PC-9 (cell line): ENCODE results near the gene NUDT22. TPM values are rescaled to one million over a fixed set of nuclear protein-coding genes. Genes with fewer than 3 reads are reported as not detected.

Experiments
- BruUV-seq: library from RNA; stranded (reverse); fragments of 400-500 nt; replicated peaks from 2 replicates; lab custom pipeline; 2021; lab: Mats Ljungman, UMichigan
- CTCF ChIA-PET: fragments of 300-600 bp; sonication (Branson Sonifier 250); formaldehyde crosslinking; loops from one replicate; lab custom pipeline; 2022; ENCODE audit warnings: antibody characterized with exemption; lab: Charles Lee
- POLR2A ChIA-PET: fragments of 300-600 bp; sonication (Branson Sonifier 250); formaldehyde crosslinking; loops from one replicate; lab custom pipeline; 2022; ENCODE audit warnings: antibody characterized with exemption; ENCODE audit not compliant: unreplicated experiment; lab: Charles Lee
- DNase-seq, 2 experiments: peaks; one replicate each; pipeline versions ENCODE4 v3.0.0 to v3.0.0-alpha.2; 2015 to 2022; ENCODE audit warnings: mixed read lengths in 1 of 2
- H2AFZ ChIP-seq: fragments of 200-600 bp; sonication (generic); 2 replicates; pipeline ENCODE4 v1.8.1; 2017; ENCODE audit warnings: antibody characterized with exemption
- H3F3A ChIP-seq: fragments of 200-600 bp; sonication (generic); 2 replicates; pipeline ENCODE4 v1.8.1; 2017; ENCODE audit warnings: antibody characterized with exemption, mild to moderate bottlenecking, low read depth; ENCODE audit not compliant: insufficient read depth
- H3K27ac ChIP-seq: fragments of 200-600 bp; sonication (generic); 2 replicates; pipeline ENCODE4 v1.6.1; 2016; ENCODE audit warnings: mixed run types
- H3K27me3 ChIP-seq: fragments of 200-600 bp; sonication (generic); 2 replicates; pipeline ENCODE4 v1.6.1; 2016; ENCODE audit warnings: low read depth, mixed run types; ENCODE audit not compliant: insufficient read depth
- H3K36me3 ChIP-seq: fragments of 200-600 bp; sonication (generic); 2 replicates; pipeline ENCODE4 v1.6.1; 2016; ENCODE audit warnings: low read depth, mixed run types
- H3K4me1 ChIP-seq: fragments of 200-600 bp; sonication (generic); replicated peaks from 2 replicates; pipeline ENCODE4 v1.6.1; 2016; ENCODE audit warnings: mixed run types; ENCODE audit not compliant: insufficient read depth
- H3K4me2 ChIP-seq: fragments of 200-600 bp; sonication (generic); 2 replicates; pipeline ENCODE4 v1.6.1; 2017; ENCODE audit warnings: mixed run types
- H3K4me3 ChIP-seq: fragments of 200-600 bp; sonication (generic); 2 replicates; pipeline ENCODE4 v1.6.1; 2016; ENCODE audit warnings: mixed run types
- H3K79me2 ChIP-seq: fragments of 200-600 bp; sonication (generic); 2 replicates; pipeline ENCODE4 v1.6.1; 2017; ENCODE audit warnings: low read depth, mixed run types
- H3K9me2 ChIP-seq: fragments of 200-600 bp; sonication (generic); 2 replicates; pipeline ENCODE4 v1.8.1; 2017; ENCODE audit warnings: mild to moderate bottlenecking; ENCODE audit not compliant: insufficient read depth
- H3K9me3 ChIP-seq: fragments of 200-600 bp; sonication (generic); 2 replicates; pipeline ENCODE4 v1.8.1; 2016; ENCODE audit warnings: low read depth; ENCODE audit not compliant: insufficient read depth
- H4K20me1 ChIP-seq: fragments of 200-600 bp; sonication (generic); 2 replicates; pipeline ENCODE4 v1.8.1; 2017; ENCODE audit not compliant: insufficient read depth
- EZH2 ChIP-seq: fragments of 200-600 bp; sonication (generic); IDR thresholded peaks from 2 replicates; pipeline ENCODE4 v1.8.0; 2017; ENCODE audit warnings: antibody characterized with exemption, low read depth
- intact Hi-C: fragments of 100-400 bp; cut with micrococcal nuclease; formaldehyde crosslinking; loops from one replicate; pipeline ENCODE4 v1.10.0; 2022; ENCODE audit not compliant: unreplicated experiment
- total RNA-seq: library from RNA; stranded (reverse); gene quantifications from 2 replicates; pipeline ENCODE4 v1.2.3, GENCODE V29; 2021
- TF ChIP-seq, protein P1 (sequence below): fragments of 200-600 bp; sonication (generic); conservative IDR thresholded peaks from 2 replicates; pipeline ENCODE4 v1.6.1; 2017; ENCODE audit warnings: mixed run types, antibody characterized with exemption, mild to moderate bottlenecking, moderate library complexity

The NUDT22 gene
- total RNA-seq, 1 experiment from 2014 or later, result 87.4 TPM

DNA sequence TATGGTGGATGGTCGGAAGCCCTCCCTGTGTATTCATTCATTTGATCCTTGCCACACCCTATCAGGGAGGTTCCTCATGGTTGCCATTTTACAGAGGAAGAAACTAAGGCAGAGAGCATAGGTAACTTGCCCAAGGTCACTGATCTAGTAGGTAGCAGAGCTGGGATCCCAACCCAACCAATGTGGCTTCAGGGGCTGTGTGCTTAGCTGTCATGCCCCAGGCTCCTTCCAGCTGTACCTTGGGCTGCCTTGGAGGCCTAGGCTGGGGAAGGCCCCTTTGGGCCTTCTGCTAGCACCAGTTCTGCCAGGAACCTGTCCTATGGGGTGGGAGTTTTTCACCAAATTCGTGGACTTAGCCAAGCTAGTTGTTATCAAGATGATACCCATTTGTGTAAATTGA, 49.8 kb downstream of the NUDT22 start:
- DNase-seq, result peak in 1 of 2 experiments; percentile 26
- TSS peak; percentile 13 for BruUV-seq
- intact Hi-C loops, result loop anchor here (2.0 kb wide), 3 partner anchors 41 to 83 kb away; partner anchors contain the start of genes RPS6KA4 and VEGFB
- peaks cover 25% of the 10 kb centered on the region for H3K79me2 ChIP-seq
- 0 out of 2 replicates have a peak overlapping the region, but pooled peaks have one; percentile 27 for H3K27ac ChIP-seq
- H3F3A ChIP-seq, result peaks cover 49% of the 10 kb centered on the region
- no peaks in the 10 kb centered on the region for H3K9me3 ChIP-seq
- no peak overlapping the region for H3K4me2 ChIP-seq
- no peaks in the 10 kb centered on the region for H3K36me3 ChIP-seq
- H3K4me1 ChIP-seq, result peaks cover 29% of the 10 kb centered on the region
- no peak overlapping the region for H2AFZ ChIP-seq
- CTCF ChIA-PET, result interaction anchor here (1.0 to 1.6 kb wide), 3 partner anchors 29 to 56 kb away, joined by 3 to 13 read pairs (median 5); partner anchors contain the start of gene PRDX5
- no peaks in the 10 kb centered on the region for H3K9me2 ChIP-seq
- no peaks in the 10 kb centered on the region for H3K27me3 ChIP-seq
- H4K20me1 ChIP-seq, result no peaks in the 10 kb centered on the region
- H3K4me3 ChIP-seq, result no peak overlapping the region
- TF ChIP-seq, protein P1, sequence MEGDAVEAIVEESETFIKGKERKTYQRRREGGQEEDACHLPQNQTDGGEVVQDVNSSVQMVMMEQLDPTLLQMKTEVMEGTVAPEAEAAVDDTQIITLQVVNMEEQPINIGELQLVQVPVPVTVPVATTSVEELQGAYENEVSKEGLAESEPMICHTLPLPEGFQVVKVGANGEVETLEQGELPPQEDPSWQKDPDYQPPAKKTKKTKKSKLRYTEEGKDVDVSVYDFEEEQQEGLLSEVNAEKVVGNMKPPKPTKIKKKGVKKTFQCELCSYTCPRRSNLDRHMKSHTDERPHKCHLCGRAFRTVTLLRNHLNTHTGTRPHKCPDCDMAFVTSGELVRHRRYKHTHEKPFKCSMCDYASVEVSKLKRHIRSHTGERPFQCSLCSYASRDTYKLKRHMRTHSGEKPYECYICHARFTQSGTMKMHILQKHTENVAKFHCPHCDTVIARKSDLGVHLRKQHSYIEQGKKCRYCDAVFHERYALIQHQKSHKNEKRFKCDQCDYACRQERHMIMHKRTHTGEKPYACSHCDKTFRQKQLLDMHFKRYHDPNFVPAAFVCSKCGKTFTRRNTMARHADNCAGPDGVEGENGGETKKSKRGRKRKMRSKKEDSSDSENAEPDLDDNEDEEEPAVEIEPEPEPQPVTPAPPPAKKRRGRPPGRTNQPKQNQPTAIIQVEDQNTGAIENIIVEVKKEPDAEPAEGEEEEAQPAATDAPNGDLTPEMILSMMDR, result no peak
- TF ChIP-seq EZH2, result no peak
- POLR2A ChIA-PET, result interaction anchor here (0.7 kb wide), 2 partner anchors 27 to 662 kb away, joined by 7 to 18 read pairs; no protein-coding TSS in a partner anchor

DNA sequence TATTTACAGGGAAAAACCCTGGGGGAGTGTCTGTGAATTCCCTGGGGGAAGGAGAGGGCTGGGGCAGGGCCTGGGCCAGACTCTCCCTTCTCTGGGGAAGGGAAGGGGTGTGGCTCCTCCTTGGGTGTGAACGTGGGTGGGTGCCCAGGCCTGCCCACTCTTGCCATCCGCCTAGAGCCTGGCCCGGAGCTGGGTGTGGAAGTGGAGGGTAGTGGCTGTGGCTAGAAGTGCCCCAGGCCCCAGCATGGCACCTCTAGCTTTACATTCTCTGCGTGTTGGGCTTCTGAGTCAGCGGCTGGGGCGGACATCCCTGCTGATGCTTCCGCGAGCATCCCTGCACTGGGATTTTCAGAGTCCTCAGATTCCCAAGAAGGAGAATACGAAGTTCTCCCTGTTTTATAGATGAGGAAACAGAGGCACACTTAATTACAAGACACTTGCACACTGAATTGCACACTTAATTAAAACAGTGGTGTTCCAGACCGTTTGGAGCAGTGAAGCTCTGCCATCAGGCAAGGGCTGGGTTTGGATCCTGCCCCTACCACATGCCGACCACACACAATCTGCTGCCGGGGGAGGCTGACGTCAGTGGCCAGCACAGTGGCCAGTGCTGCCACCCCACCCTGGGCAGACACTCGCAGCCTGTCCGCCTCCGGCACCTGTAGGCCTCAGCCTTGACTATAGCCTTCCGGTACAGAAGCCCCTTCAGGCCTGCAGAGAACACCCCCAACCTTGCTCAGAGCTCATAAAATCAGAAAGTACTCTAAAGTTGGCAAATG, 50.8 kb downstream of the NUDT22 start:
- CTCF ChIA-PET, result interaction anchor here (0.6 to 1.6 kb wide), 8 partner anchors 9 to 373 kb away, joined by 3 to 14 read pairs (median 8); partner anchors contain the start of gene PRDX5
- Histone ChIP-seq H4K20me1 (no peaks in the 10 kb centered on the region), H3K4me1 (peaks cover 28% of the 10 kb centered on the region), H3K4me3 (no peak overlapping the region), H3K4me2 (peak overlapping the region; percentile 41), H3K27me3 (no peaks in the 10 kb centered on the region), H3K36me3 (no peaks in the 10 kb centered on the region), H3K9me2 (no peaks in the 10 kb centered on the region), H3K27ac (peak overlapping the region; percentile 41), H3K79me2 (peaks cover 21% of the 10 kb centered on the region), H3K9me3 (no peaks in the 10 kb centered on the region), H2AFZ (no peak overlapping the region), H3F3A (peaks cover 43% of the 10 kb centered on the region)
- TF ChIP-seq, protein P1, result no peak
- TF ChIP-seq EZH2, result no peak
- DNase-seq, result peak; percentile 85 to 97
- POLR2A ChIA-PET, result interaction anchor here (0.6 to 1.0 kb wide), 3 partner anchors 26 to 78 kb away, joined by 3 to 7 read pairs (median 4); partner anchors contain the start of genes PRDX5 and TRMT112
- intact Hi-C loops, result loop anchor here (2.0 kb wide), 3 partner anchors 42 to 82 kb away; partner anchors contain the start of genes RPS6KA4 and VEGFB
- no TSS peak for BruUV-seq

DNA sequence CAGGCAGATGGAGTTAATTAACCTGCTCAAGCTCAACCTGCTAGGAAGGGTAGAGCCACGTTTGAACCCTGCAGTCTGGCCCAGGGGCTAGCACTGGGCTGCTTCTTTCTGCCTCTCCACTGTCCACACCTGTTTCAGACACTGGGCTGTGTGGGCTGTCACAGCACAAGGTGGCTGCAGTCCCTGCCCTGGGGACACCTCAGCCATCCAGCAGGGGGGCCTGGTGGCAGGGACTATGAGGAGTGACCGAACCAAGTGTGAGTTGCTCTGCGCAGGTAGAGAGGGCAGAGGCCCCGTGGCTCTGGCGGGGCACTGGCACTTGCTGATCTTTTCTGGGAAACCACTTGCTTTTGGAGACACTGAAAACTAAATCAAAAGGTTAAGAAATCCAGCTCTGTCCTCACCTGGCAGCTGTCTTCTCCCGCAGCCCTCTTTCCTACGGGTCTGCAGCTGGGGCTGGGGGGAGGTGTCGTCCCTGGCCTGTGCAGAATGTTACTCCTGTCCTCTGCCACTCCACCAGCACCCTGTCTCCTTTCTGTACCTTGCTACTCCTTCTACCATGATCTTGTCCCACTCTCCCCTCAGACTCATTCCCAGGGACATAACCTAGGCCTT, 52.6 kb downstream of the NUDT22 start:
- CTCF ChIA-PET, result interaction anchor here (1.9 kb wide), 1 partner anchor 77 kb away, joined by 4 read pairs; no protein-coding TSS in a partner anchor
- peak in 1 of 2 experiments; percentile 34 for DNase-seq
- H3K4me3 ChIP-seq, result no peak overlapping the region
- H3K36me3 ChIP-seq, result no peaks in the 10 kb centered on the region
- no peak overlapping the region for H2AFZ ChIP-seq
- POLR2A ChIA-PET, result interaction anchor here (1.1 kb wide), 1 partner anchor 33 kb away, joined by 4 read pairs; no protein-coding TSS in a partner anchor
- no peak overlapping the region for H3K27ac ChIP-seq
- peaks cover 23% of the 10 kb centered on the region for H3K4me1 ChIP-seq
- BruUV-seq, result no TSS peak
- H4K20me1 ChIP-seq, result no peaks in the 10 kb centered on the region
- intact Hi-C loops, result no loop called here
- no peaks in the 10 kb centered on the region for H3K9me3 ChIP-seq
- H3K9me2 ChIP-seq, result no peaks in the 10 kb centered on the region
- no peak overlapping the region for H3K4me2 ChIP-seq
- no peaks in the 10 kb centered on the region for H3K27me3 ChIP-seq
- peaks cover 39% of the 10 kb centered on the region for H3F3A ChIP-seq
- TF ChIP-seq, protein P1, result no peak
- TF ChIP-seq EZH2, result no peak
- H3K79me2 ChIP-seq, result peaks cover 10% of the 10 kb centered on the region
